Measurements from ENCODE around the gene RAD9A.

- TF ChIP-seq POLR2AphosphoS5 (IDR thresholded peaks at IDR 0.05; ENCODE audit: borderline replicate concordance, low read depth, low read length) = no peak
- no peak for TF ChIP-seq EZH2 (IDR thresholded peaks at IDR 0.05)
Measured at GRCh38 chr11:67445515-67445914, 53.7 kb downstream of the RAD9A start.
